Lung (tissue), 12 donors: ENCODE measurements around the gene GLYATL2. TPM values are rescaled to one million over a fixed set of nuclear protein-coding genes. Genes with fewer than 3 reads are reported as not detected.

Experiments used
- ATAC-seq: fragments of 200-7000 bp; cut with Tn5 transposase; one replicate; pipeline ENCODE4 v1.9.1; 2020; ENCODE audit warnings: moderate number of reproducible peaks; ENCODE audit not compliant: insufficient read depth, low FRiP score
- DNase-seq, 3 donors: peaks; one replicate each; pipeline ENCODE4 v3.0.0-alpha.2; 2013 to 2017
- H3K27ac ChIP-seq, 2 donors: one replicate each; pipeline ENCODE4 v1.5.1; 2013; ENCODE audit warnings: mild to moderate bottlenecking in 2 of 2, moderate library complexity in 2 of 2, control low read depth in 1 of 2, inconsistent platforms in 1 of 2, low read depth in 1 of 2, low read length in 1 of 2
- H3K27me3 ChIP-seq, 3 donors: one replicate each; pipeline ENCODE4 v1.5.1; 2013; ENCODE audit warnings: low read length in 2 of 3; ENCODE audit not compliant: control insufficient read depth in 3 of 3, insufficient read depth in 3 of 3
- H3K36me3 ChIP-seq, 4 donors: one replicate each; pipeline ENCODE4 v1.5.1; 2013; ENCODE audit warnings: low read length in 4 of 4, mild to moderate bottlenecking in 1 of 4, moderate library complexity in 1 of 4; ENCODE audit not compliant: control insufficient read depth in 4 of 4, insufficient read depth in 4 of 4
- H3K4me1 ChIP-seq, 5 donors: one replicate each; pipeline ENCODE4 v1.5.1; 2013; ENCODE audit warnings: low read length in 5 of 5, mild to moderate bottlenecking in 2 of 5, moderate library complexity in 1 of 5; ENCODE audit not compliant: control insufficient read depth in 5 of 5, insufficient read depth in 5 of 5
- H3K4me3 ChIP-seq: one replicate; pipeline ENCODE4 v1.5.1; 2013; ENCODE audit warnings: mild to moderate bottlenecking, control low read depth, moderate library complexity
- H3K9ac ChIP-seq, 2 donors: one replicate each; pipeline ENCODE4 v1.5.1; 2013; ENCODE audit warnings: low read length in 2 of 2, control low read depth in 1 of 2; ENCODE audit not compliant: insufficient read depth in 1 of 2
- H3K9me3 ChIP-seq, 4 donors: one replicate each; pipeline ENCODE4 v1.5.1; 2013; ENCODE audit warnings: low read length in 3 of 4, mild to moderate bottlenecking in 1 of 4, moderate library complexity in 1 of 4; ENCODE audit not compliant: control insufficient read depth in 4 of 4, insufficient read depth in 3 of 4
- CTCF ChIP-seq: IDR thresholded peaks from 2 replicates; pipeline ENCODE4 v1.5.1; 2012; ENCODE audit warnings: mild to moderate bottlenecking; ENCODE audit errors: control extremely low read depth, extremely low read depth
- WGBS, 2 donors: extraction: QIAGEN DNeasy Blood & Tissue Kit; methylation state at CpG; one replicate each; pipeline ENCODE4 v1.1.7; 2013; 5-methylcytosine and 5-hydroxymethylcytosine counted together
- polyA plus RNA-seq, 2 donors: library from polyadenylated mRNA; stranded (reverse); fragments of 200-250 nt; gene quantifications; one replicate each; pipeline ENCODE4 v1.2.1, GENCODE V29; 2013
- total RNA-seq, 2 donors: library from RNA; depleted of rRNA in 1 of 2; stranded (reverse); fragments of >200 nt in 1 of 2; gene quantifications; one replicate each; pipeline ENCODE4 v1.2.1, GENCODE V29; 2014 to 2021
- donor health status: control.
- donor health status: control.
- donor health status: Bipolar disorder and iron deficiency.
- donor health status: healthy.
- donor health status: DM: yes; HTN: yes; CAD: no.

The GLYATL2 gene
- total and polyA plus RNA-seq, 4 donors = 0.06 to 1.2 (median 0.25) TPM

DNA sequence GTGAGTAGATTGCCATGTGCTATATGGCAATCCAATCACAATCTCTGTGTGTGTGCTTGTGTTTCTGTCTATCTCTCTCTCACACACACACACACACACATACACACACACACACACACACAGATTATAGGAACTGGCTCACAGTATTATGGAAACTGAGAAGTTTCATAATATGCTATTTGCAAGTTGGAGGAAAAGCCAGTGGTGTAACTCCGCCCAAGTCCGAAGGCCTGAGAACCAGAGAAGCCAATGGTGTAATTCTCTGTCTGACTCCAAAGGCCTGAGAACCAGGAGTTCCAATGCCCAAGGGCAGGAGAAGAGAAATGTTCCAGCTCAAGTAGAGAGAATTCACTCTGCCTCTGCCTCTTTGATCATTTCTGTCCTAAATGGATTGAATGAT lies 37.2 kb downstream of the GLYATL2 start:
- no peak overlapping the region for H3K4me3 ChIP-seq
- WGBS, 2 donors = 46 to 80% methylated on average over 2 of the region's 2 CpGs
- no peak for TF ChIP-seq CTCF
- ATAC-seq (no peak), DNase-seq (no peak)
- H3K27ac ChIP-seq = no peak overlapping the region
- no peaks in the 10 kb centered on the region for H3K4me1 ChIP-seq
- no peaks in the 10 kb centered on the region for H3K27me3 ChIP-seq
- H3K36me3 ChIP-seq = no peaks in the 10 kb centered on the region
- no peak overlapping the region for H3K9ac ChIP-seq
- no peaks in the 10 kb centered on the region for H3K9me3 ChIP-seq

- WGBS, 2 donors = 83 to 93% methylated on average over 1 of the region's 1 CpG
- H3K9ac ChIP-seq = no peak overlapping the region
- no peak for ATAC-seq
- H3K4me3 ChIP-seq = no peak overlapping the region
- no peaks in the 10 kb centered on the region for H3K4me1 ChIP-seq
- H3K9me3 ChIP-seq = no peaks in the 10 kb centered on the region
- no peak overlapping the region for H3K27ac ChIP-seq
- TF ChIP-seq CTCF = no peak
- DNase-seq = no peak
- no peaks in the 10 kb centered on the region for H3K27me3 ChIP-seq
- H3K36me3 ChIP-seq = no peaks in the 10 kb centered on the region
These were observed 39.4 kb downstream of the GLYATL2 start for GRCh38 chr11:58805065-58805464.

DNA sequence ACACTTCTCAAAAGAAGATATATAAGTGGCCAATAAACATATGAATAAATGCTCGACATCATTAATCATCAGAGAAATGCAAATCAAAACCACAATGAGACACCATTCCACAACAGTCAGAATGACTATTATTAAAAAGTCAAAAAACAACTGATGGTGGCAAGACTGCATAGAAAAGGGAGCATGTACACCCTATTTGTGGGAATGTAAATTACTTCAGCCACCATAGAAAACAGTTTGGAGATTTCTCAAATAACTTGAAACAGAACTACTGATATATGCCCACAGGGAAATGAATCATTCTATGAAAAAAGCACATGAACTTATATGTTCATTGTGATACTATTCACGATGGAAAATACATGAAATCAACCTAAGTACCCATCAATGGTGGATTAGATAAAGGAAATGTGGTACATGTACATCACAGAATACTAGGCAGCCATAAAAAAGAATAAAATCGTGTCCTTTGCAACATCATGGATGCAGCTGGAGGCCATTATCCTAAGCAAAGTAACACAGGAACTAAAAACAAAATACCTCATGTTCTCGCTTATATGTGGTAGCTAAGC lies 42.4 kb downstream of the GLYATL2 start:
- no peaks in the 10 kb centered on the region for H3K27me3 ChIP-seq
- H3K9me3 ChIP-seq = peaks cover 0 to 3% (median 0%) of the 10 kb centered on the region in 4 donors
- DNase-seq (no peak), ATAC-seq (no peak)
- H3K9ac ChIP-seq = no peak overlapping the region
- no peak overlapping the region for H3K4me3 ChIP-seq
- 72 to 74% methylated on average over 4 of the region's 4 CpGs for WGBS, 2 donors
- no peak for TF ChIP-seq CTCF
- H3K4me1 ChIP-seq = no peaks in the 10 kb centered on the region
- H3K27ac ChIP-seq = no peak overlapping the region
- no peaks in the 10 kb centered on the region for H3K36me3 ChIP-seq

DNA sequence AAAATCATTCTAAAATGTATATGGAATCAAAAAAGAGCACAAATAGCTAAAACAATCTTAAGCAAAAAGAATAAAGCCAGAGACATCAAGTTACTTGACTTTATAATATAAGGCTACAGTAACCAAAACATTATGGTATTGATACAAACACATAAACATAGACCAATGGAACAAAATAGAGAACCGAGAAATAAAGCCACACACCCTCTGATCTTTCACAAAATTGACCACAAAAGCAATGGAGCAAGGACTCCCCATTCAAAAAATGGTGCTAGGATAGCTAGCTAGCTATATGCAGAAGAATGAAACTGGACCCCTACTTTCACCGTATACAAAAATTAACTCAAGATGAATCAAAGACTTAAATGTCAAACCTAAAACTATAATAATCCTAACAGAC lies 43.2 kb downstream of the GLYATL2 start:
- no peaks in the 10 kb centered on the region for H3K27me3 ChIP-seq
- no peak overlapping the region for H3K4me3 ChIP-seq
- WGBS, 2 donors = 88 to 93% methylated on average over 2 of the region's 2 CpGs
- DNase-seq = no peak
- no peaks in the 10 kb centered on the region for H3K36me3 ChIP-seq
- no peak overlapping the region for H3K27ac ChIP-seq
- no peak for ATAC-seq
- peaks cover 0 to 3% (median 0%) of the 10 kb centered on the region in 4 donors for H3K9me3 ChIP-seq
- no peak overlapping the region for H3K9ac ChIP-seq
- peaks cover 0 to under 1% (median 0%) of the 10 kb centered on the region in 5 donors for H3K4me1 ChIP-seq
- TF ChIP-seq CTCF = no peak
